Measurements from ENCODE around the gene SRCIN1.
"Not testable (repeated sequence)": the region's sequence is repeated elsewhere in the genome, so short reads cannot be mapped to it uniquely, and the experiment has no call there.

SRCIN1 gene

GRCh38 chr17:38605841-38606645 is at the start of gene SRCIN1:
Gene SRCIN1, minus strand, starts transcription at chr17:38605952. Its CDS starts 247 bp downstream, at chr17:38605705.
- no peak for DNase-seq (ENCODE audit: low read depth)

GRCh38 chr17:38654411-38655398 is 49.0 kb upstream of the SRCIN1 start:
- no peak for DNase-seq (ENCODE audit: low read depth)

GRCh38 chr17:38653679-38654078 is 47.9 kb upstream of the SRCIN1 start:
- no peak for DNase-seq (ENCODE audit: low read depth)

GRCh38 chr17:38653230-38653629 is 47.5 kb upstream of the SRCIN1 start:
- DNase-seq (ENCODE audit: low read depth) = no peak

GRCh38 chr17:38650653-38651173 is 45.0 kb upstream of the SRCIN1 start:
- not testable (repeated sequence) for DNase-seq (ENCODE audit: low read depth)

GRCh38 chr17:38637951-38638350 is 32.2 kb upstream of the SRCIN1 start:
- no peak for DNase-seq (ENCODE audit: low read depth)

- no peak for DNase-seq (ENCODE audit: low read depth)
Measured at GRCh38 chr17:38636054-38636453, 30.3 kb upstream of the SRCIN1 start.

- DNase-seq (ENCODE audit: low read depth) = no peak
Measured at GRCh38 chr17:38632334-38632733, 26.6 kb upstream of the SRCIN1 start.

GRCh38 chr17:38628441-38628840 is 22.7 kb upstream of the SRCIN1 start:
- no peak for DNase-seq (ENCODE audit: low read depth)

- no peak for DNase-seq (ENCODE audit: low read depth)
Measured at GRCh38 chr17:38627957-38628356, 22.2 kb upstream of the SRCIN1 start.

- DNase-seq (ENCODE audit: low read depth) = not testable (repeated sequence)
Measured at GRCh38 chr17:38626606-38627226, 21.0 kb upstream of the SRCIN1 start.

GRCh38 chr17:38625482-38625881 is 19.7 kb upstream of the SRCIN1 start:
- DNase-seq (ENCODE audit: low read depth) = no peak

- DNase-seq (ENCODE audit: low read depth) = not testable (repeated sequence)
Measured at GRCh38 chr17:38624782-38625355, 19.1 kb upstream of the SRCIN1 start.

GRCh38 chr17:38621538-38621937 is 15.8 kb upstream of the SRCIN1 start:
- DNase-seq (ENCODE audit: low read depth) = no peak

- no peak for DNase-seq (ENCODE audit: low read depth)
Measured at GRCh38 chr17:38620551-38621277, 15.0 kb upstream of the SRCIN1 start.

- no peak for DNase-seq (ENCODE audit: low read depth)
Measured at GRCh38 chr17:38619937-38620550, 14.3 kb upstream of the SRCIN1 start.

GRCh38 chr17:38619451-38619795 is 13.7 kb upstream of the SRCIN1 start:
- DNase-seq (ENCODE audit: low read depth) = no peak

- no peak for DNase-seq (ENCODE audit: low read depth)
Measured at GRCh38 chr17:38617967-38618760, 12.4 kb upstream of the SRCIN1 start.

- DNase-seq (ENCODE audit: low read depth) = no peak
Measured at GRCh38 chr17:38617074-38617860, 11.5 kb upstream of the SRCIN1 start.
